Endodermal cell (in vitro differentiated cells): ENCODE data around the gene SRA1. TPM values are rescaled to one million over a fixed set of nuclear protein-coding genes. Genes with fewer than 3 reads are reported as not detected.

Experiments
- DNase-seq: peaks from one replicate; pipeline ENCODE4 v3.0.0-alpha.2; 2017
- H3K27ac ChIP-seq: 2 replicates; pipeline ENCODE4 v1.5.1; 2013; ENCODE audit warnings: mild to moderate bottlenecking, low read depth, low read length, moderate library complexity
- H3K27me3 ChIP-seq: 2 replicates; pipeline ENCODE4 v1.6.1; 2013; ENCODE audit warnings: mild to moderate bottlenecking, low read length, moderate library complexity; ENCODE audit not compliant: insufficient read depth, control insufficient read depth, poor library complexity, severe bottlenecking
- H3K36me3 ChIP-seq: 2 replicates; pipeline ENCODE4 v1.7.0; 2013; ENCODE audit warnings: mild to moderate bottlenecking, low read length, moderate library complexity; ENCODE audit not compliant: control insufficient read depth, insufficient read depth
- H3K4me1 ChIP-seq: one replicate; pipeline ENCODE4 v1.7.0; 2013; ENCODE audit warnings: low read length; ENCODE audit not compliant: control insufficient read depth, insufficient read depth
- H3K4me3 ChIP-seq: 2 replicates; pipeline ENCODE4 v1.5.1; 2013; ENCODE audit warnings: mild to moderate bottlenecking, low read length, moderate library complexity
- H3K9ac ChIP-seq: 2 replicates; pipeline ENCODE4 v1.6.1; 2013; ENCODE audit warnings: mild to moderate bottlenecking, low read length, moderate library complexity; ENCODE audit not compliant: poor library complexity, severe bottlenecking; ENCODE audit errors: extremely low read depth
- H3K9me3 ChIP-seq: 2 replicates; pipeline ENCODE4 v1.6.1; 2013; ENCODE audit warnings: mild to moderate bottlenecking, low read length, moderate library complexity; ENCODE audit not compliant: control insufficient read depth
- H3K27ac Mint-ChIP-seq: 2 replicates; pipeline ENCODE4 v1.8.0; 2020; ENCODE audit warnings: mixed read lengths
- H3K27me3 Mint-ChIP-seq: 2 replicates; pipeline ENCODE4 v1.8.0; 2021; ENCODE audit warnings: mild to moderate bottlenecking, mixed read lengths; ENCODE audit not compliant: insufficient read depth
- H3K36me3 Mint-ChIP-seq: 2 replicates; pipeline ENCODE4 v1.8.0; 2020; ENCODE audit warnings: low read depth, mixed read lengths
- H3K4me1 Mint-ChIP-seq: 2 replicates; pipeline ENCODE4 v1.8.0; 2020; ENCODE audit warnings: mixed read lengths
- H3K4me3 Mint-ChIP-seq: 2 replicates; pipeline ENCODE4 v1.8.0; 2020; ENCODE audit warnings: mild to moderate bottlenecking, moderate library complexity, mixed read lengths
- H3K9me3 Mint-ChIP-seq: 2 replicates; pipeline ENCODE4 v1.8.0; 2020; ENCODE audit warnings: mild to moderate bottlenecking, mixed read lengths
- whole genome bisulfite sequencing, 2 experiments: methylation state at CpG; one replicate each; pipeline versions ENCODE4 v1.1.5 to v1.1.7; 2013; ENCODE audit warnings: missing lambda C conversion rate in 2 of 2, mixed read lengths in 1 of 2; ENCODE audit not compliant: insufficient coverage in 1 of 2, insufficient read length in 1 of 2; 5-methylcytosine and 5-hydroxymethylcytosine counted together
- total RNA-seq, 2 donors: library from RNA; stranded (reverse); fragmentation: NEBNext Ultra II Directional in 1 of 2; extraction: Animal tissue kit (Norgen Biotek cat#: 25700) in 1 of 2; gene quantifications; 2 replicates in 1 of 2; 3 replicates in 1 of 2; pipeline ENCODE4 v1.2.1, GENCODE V29; 2021
- TF ChIP-seq, protein P1 (sequence below): fragments of 200-600 bp; sonication (generic); conservative IDR thresholded peaks from 2 replicates; pipeline ENCODE4 v1.5.0; 2021; ENCODE audit warnings: antibody characterized with exemption, mild to moderate bottlenecking

Gene SRA1
- total RNA-seq, 2 donors from 2014 or later: 40.5 to 42.9 TPM

DNA sequence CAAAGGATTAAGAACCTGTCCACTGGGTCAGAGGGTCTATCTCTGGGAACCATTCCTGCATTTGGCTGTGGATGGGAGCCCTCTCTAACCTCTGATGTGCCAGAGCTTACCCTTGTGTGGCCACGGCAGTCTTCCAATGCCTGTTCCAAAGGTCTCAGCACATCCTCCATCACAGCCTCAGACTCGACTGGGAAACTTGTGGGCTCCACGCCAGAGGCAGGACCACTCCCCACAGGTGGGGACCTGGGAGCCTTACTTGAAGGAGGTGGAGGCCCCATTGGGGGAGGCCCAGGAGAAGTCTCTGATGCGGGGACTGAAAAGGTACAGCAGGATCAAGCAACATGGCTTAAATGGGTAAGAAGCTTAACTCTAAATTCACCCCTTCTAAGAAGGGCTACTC lies 5.4 kb downstream of the SRA1 start:
- H3K27me3 ChIP-seq: no peaks in the 10 kb centered on the region
- H3K27ac ChIP-seq: no peak overlapping the region
- H3K4me1 Mint-ChIP-seq: peaks cover 31% of the 10 kb centered on the region
- no peaks in the 10 kb centered on the region for H3K9me3 Mint-ChIP-seq
- H3K4me3 ChIP-seq: no peak overlapping the region
- H3K36me3 Mint-ChIP-seq: peaks cover 47% of the 10 kb centered on the region
- no peak overlapping the region for H3K27ac Mint-ChIP-seq
- no peak overlapping the region for H3K4me3 Mint-ChIP-seq
- peak; percentile 39 for DNase-seq
- H3K9me3 ChIP-seq: no peaks in the 10 kb centered on the region
- TF ChIP-seq, protein P1, sequence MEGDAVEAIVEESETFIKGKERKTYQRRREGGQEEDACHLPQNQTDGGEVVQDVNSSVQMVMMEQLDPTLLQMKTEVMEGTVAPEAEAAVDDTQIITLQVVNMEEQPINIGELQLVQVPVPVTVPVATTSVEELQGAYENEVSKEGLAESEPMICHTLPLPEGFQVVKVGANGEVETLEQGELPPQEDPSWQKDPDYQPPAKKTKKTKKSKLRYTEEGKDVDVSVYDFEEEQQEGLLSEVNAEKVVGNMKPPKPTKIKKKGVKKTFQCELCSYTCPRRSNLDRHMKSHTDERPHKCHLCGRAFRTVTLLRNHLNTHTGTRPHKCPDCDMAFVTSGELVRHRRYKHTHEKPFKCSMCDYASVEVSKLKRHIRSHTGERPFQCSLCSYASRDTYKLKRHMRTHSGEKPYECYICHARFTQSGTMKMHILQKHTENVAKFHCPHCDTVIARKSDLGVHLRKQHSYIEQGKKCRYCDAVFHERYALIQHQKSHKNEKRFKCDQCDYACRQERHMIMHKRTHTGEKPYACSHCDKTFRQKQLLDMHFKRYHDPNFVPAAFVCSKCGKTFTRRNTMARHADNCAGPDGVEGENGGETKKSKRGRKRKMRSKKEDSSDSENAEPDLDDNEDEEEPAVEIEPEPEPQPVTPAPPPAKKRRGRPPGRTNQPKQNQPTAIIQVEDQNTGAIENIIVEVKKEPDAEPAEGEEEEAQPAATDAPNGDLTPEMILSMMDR: no peak
- H3K9ac ChIP-seq: no peak overlapping the region
- H3K36me3 ChIP-seq: peaks cover 62% of the 10 kb centered on the region
- no peaks in the 10 kb centered on the region for H3K27me3 Mint-ChIP-seq
- 93% methylated on average over 2 to 4 of the region's 4 CpGs for WGBS, 2 experiments
- peaks cover 15% of the 10 kb centered on the region for H3K4me1 ChIP-seq

- Histone ChIP-seq H3K36me3 (peaks cover 69% of the 10 kb centered on the region), H3K27me3 (no peaks in the 10 kb centered on the region), H3K27ac (no peak overlapping the region), H3K9ac (no peak overlapping the region), H3K4me1 (peaks cover 18% of the 10 kb centered on the region), H3K4me3 (no peak overlapping the region), H3K9me3 (no peaks in the 10 kb centered on the region)
- DNase-seq: peak; percentile 31
- no peak overlapping the region for H3K27ac Mint-ChIP-seq
- H3K4me3 Mint-ChIP-seq: no peak overlapping the region
- 94 to 100% methylated on average over 9 to 11 of the region's 11 CpGs for WGBS, 2 experiments
- H3K9me3 Mint-ChIP-seq: no peaks in the 10 kb centered on the region
- H3K27me3 Mint-ChIP-seq: no peaks in the 10 kb centered on the region
- TF ChIP-seq, protein P1: no peak
- H3K4me1 Mint-ChIP-seq: peaks cover 26% of the 10 kb centered on the region
- H3K36me3 Mint-ChIP-seq: peaks cover 50% of the 10 kb centered on the region
These were observed 6.9 kb downstream of the SRA1 start for GRCh38 chr5:140550147-140551079.

GRCh38 chr5:140549237-140550144 lies 7.8 kb downstream of the SRA1 start:
- peak; percentile 36 for DNase-seq
- Histone ChIP-seq H3K9me3 (no peaks in the 10 kb centered on the region), H3K27ac (no peak overlapping the region), H3K4me1 (peaks cover 18% of the 10 kb centered on the region), H3K4me3 (no peak overlapping the region), H3K9ac (no peak overlapping the region), H3K27me3 (no peaks in the 10 kb centered on the region), H3K36me3 (peaks cover 72% of the 10 kb centered on the region)
- WGBS, 2 experiments: 93 to 96% methylated on average over 3 of the region's 3 CpGs
- H3K9me3 Mint-ChIP-seq: no peaks in the 10 kb centered on the region
- peaks cover 25% of the 10 kb centered on the region for H3K4me1 Mint-ChIP-seq
- peaks cover 50% of the 10 kb centered on the region for H3K36me3 Mint-ChIP-seq
- H3K27ac Mint-ChIP-seq: peak overlapping the region; percentile 95
- no peak overlapping the region for H3K4me3 Mint-ChIP-seq
- TF ChIP-seq, protein P1: no peak
- no peaks in the 10 kb centered on the region for H3K27me3 Mint-ChIP-seq
